Right hindlimb (tissue), 1 donor: ENCODE measurements around the gene MFNG.

ENCODE experiments used
- DNase-seq: peaks from one replicate; pipeline ENCODE4 v3.0.0-alpha.2; 2018

Gene MFNG

GRCh38 chr22:37443977-37444376, 42.2 kb downstream of the MFNG start:
- DNase-seq, result no peak

GRCh38 chr22:37443086-37443485, 43.1 kb downstream of the MFNG start:
- DNase-seq, result no peak

- no peak for DNase-seq
Measured at GRCh38 chr22:37442537-37442936, 43.6 kb downstream of the MFNG start.

GRCh38 chr22:37442135-37442534, 44.0 kb downstream of the MFNG start:
- DNase-seq, result no peak

- DNase-seq, result no peak
Measured at GRCh38 chr22:37440875-37441274, 45.3 kb downstream of the MFNG start.

GRCh38 chr22:37439347-37439746, 46.8 kb downstream of the MFNG start:
- DNase-seq, result no peak

GRCh38 chr22:37435970-37436603, 50.1 kb downstream of the MFNG start:
- no peak for DNase-seq

- DNase-seq, result no peak
Measured at GRCh38 chr22:37433786-37434185, 52.4 kb downstream of the MFNG start.

GRCh38 chr22:37432708-37433054, 53.5 kb downstream of the MFNG start:
- no peak for DNase-seq

GRCh38 chr22:37431801-37432707, 54.1 kb downstream of the MFNG start:
- DNase-seq, result no peak

GRCh38 chr22:37431366-37431765, 54.8 kb downstream of the MFNG start:
- no peak for DNase-seq

- no peak for DNase-seq
Measured at GRCh38 chr22:37430941-37431340, 55.2 kb downstream of the MFNG start.

GRCh38 chr22:37428649-37429586, 57.3 kb downstream of the MFNG start:
- DNase-seq, result peak; percentile 65

- DNase-seq, result peak; percentile 24
Measured at GRCh38 chr22:37427711-37428635, 58.2 kb downstream of the MFNG start.

GRCh38 chr22:37427135-37427710, 59.0 kb downstream of the MFNG start, which contains the start of gene ELFN2:
Gene ELFN2 (minus strand): TSS chr22:37427479. CDS start chr22:37375534, 51,945 bp downstream.
- peak; percentile 62 for DNase-seq

- no peak for DNase-seq
Measured at GRCh38 chr22:37426706-37427134, 59.5 kb downstream of the MFNG start.

GRCh38 chr22:37425800-37426705, 60.1 kb downstream of the MFNG start:
- DNase-seq, result peak; percentile 55

GRCh38 chr22:37425369-37425768, 60.8 kb downstream of the MFNG start:
- DNase-seq, result peak; percentile 19

GRCh38 chr22:37423283-37423682, 62.9 kb downstream of the MFNG start:
- no peak for DNase-seq

- DNase-seq, result peak; percentile 13
Measured at GRCh38 chr22:37421468-37421877, 64.7 kb downstream of the MFNG start.
